ENCODE results near the gene CCDC85B. TPM values are rescaled to one million over a fixed set of nuclear protein-coding genes. Genes with fewer than 3 reads are reported as not detected.
A peak's percentile ranks its signal among the peaks of the same experiment; 100 is the strongest.

The CCDC85B gene
- total and polyA plus RNA-seq, 2 experiments from 2014 or later: 15.1 to 41.6 TPM

GRCh38 chr11:65899356-65900124, 9.1 kb downstream of the CCDC85B start:
- peak overlapping the region; percentile 71 for H3K27ac ChIP-seq
- no peaks in the 10 kb centered on the region for H3K36me3 ChIP-seq (replicated peaks; ENCODE audit: insufficient read depth, low read depth)
- H4K20me1 ChIP-seq (ENCODE audit: insufficient read depth, poor library complexity, severe bottlenecking): no peaks in the 10 kb centered on the region
- peak overlapping the region; percentile 93 for H3K4me2 ChIP-seq
- H3K79me2 ChIP-seq: no peaks in the 10 kb centered on the region
- no peaks in the 10 kb centered on the region for H3K9me3 ChIP-seq (ENCODE audit: low read depth)
- peak overlapping the region; percentile 53 for H3K4me3 ChIP-seq
- 7% methylated on average over 58 of the region's 78 CpGs for WGBS (ENCODE audit: low lambda C conversion rate, missing lambda C conversion rate)
- no peaks in the 10 kb centered on the region for H3K9me2 ChIP-seq (replicated peaks; ENCODE audit: insufficient read depth)
- H2AFZ ChIP-seq: peak overlapping the region; percentile 63
- peaks cover 15% of the 10 kb centered on the region for H3K4me1 ChIP-seq (ENCODE audit: insufficient read depth)
- peaks cover 25% of the 10 kb centered on the region for H3K27me3 ChIP-seq
- TF ChIP-seq EZH2phosphoT487 (IDR thresholded peaks at IDR 0.05; ENCODE audit: low read depth, severe bottlenecking, unreplicated experiment) (no peak), CTCF (IDR thresholded peaks at IDR 0.05; ENCODE audit: poor library complexity) (no peak), EZH2 (IDR thresholded peaks at IDR 0.05; ENCODE audit: borderline replicate concordance) (no peak)
- peak; percentile 84 for DNase-seq (ENCODE audit: low spot score)

- H3K27me3 ChIP-seq: peaks cover 25% of the 10 kb centered on the region
- 3% methylated on average over 61 of the region's 80 CpGs for WGBS (ENCODE audit: low lambda C conversion rate, missing lambda C conversion rate)
- peaks cover 15% of the 10 kb centered on the region for H3K4me1 ChIP-seq (ENCODE audit: insufficient read depth)
- no peaks in the 10 kb centered on the region for H3K36me3 ChIP-seq (replicated peaks; ENCODE audit: insufficient read depth, low read depth)
- H2AFZ ChIP-seq: peak within 1 kb of the TSS; percentile 63
- H3K4me3 ChIP-seq: peak within 1 kb of the TSS; percentile 53
- no peaks in the 10 kb centered on the region for H3K9me2 ChIP-seq (replicated peaks; ENCODE audit: insufficient read depth)
- peak; percentile 95 for DNase-seq (ENCODE audit: low spot score)
- TF ChIP-seq CTCF (IDR thresholded peaks at IDR 0.05; ENCODE audit: poor library complexity): no peak
- TF ChIP-seq EZH2 (IDR thresholded peaks at IDR 0.05; ENCODE audit: borderline replicate concordance): no peak
- TF ChIP-seq EZH2phosphoT487 (IDR thresholded peaks at IDR 0.05; ENCODE audit: low read depth, severe bottlenecking, unreplicated experiment): no peak
- no peaks in the 10 kb centered on the region for H3K9me3 ChIP-seq (ENCODE audit: low read depth)
- H4K20me1 ChIP-seq (ENCODE audit: insufficient read depth, poor library complexity, severe bottlenecking): no peaks in the 10 kb centered on the region
- H3K79me2 ChIP-seq: no peaks in the 10 kb centered on the region
- peak within 1 kb of the TSS; percentile 71 for H3K27ac ChIP-seq
- H3K4me2 ChIP-seq: peak within 1 kb of the TSS; percentile 93
Measured at GRCh38 chr11:65900125-65900898, 9.8 kb downstream of the CCDC85B start, which contains the start of gene FOSL1. Gene FOSL1 (minus strand): TSS chr11:65900388. CDS start chr11:65900339, 49 bp downstream.

DNA sequence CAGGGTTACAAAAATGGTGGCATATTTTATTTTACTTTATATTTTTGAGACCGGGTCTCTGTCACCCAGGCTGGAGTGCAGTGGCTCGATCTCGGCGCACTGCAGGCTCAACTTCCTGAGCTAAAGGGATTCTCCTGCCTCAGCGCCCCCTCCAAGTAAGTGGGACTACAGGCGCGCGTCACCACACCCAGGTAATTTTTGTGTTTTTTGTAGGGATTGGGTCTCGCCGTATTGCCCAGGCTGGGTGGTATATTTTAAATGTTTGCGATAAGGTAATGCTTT, 10.4 kb downstream of the CCDC85B start:
- no peak for TF ChIP-seq EZH2 (IDR thresholded peaks at IDR 0.05; ENCODE audit: borderline replicate concordance)
- no peak for TF ChIP-seq CTCF (IDR thresholded peaks at IDR 0.05; ENCODE audit: poor library complexity)
- TF ChIP-seq EZH2phosphoT487 (IDR thresholded peaks at IDR 0.05; ENCODE audit: low read depth, severe bottlenecking, unreplicated experiment): no peak
- peaks cover 25% of the 10 kb centered on the region for H3K27me3 ChIP-seq
- H3K4me2 ChIP-seq: peak overlapping the region; percentile 93
- peak overlapping the region; percentile 1 for H2AFZ ChIP-seq
- H3K9me3 ChIP-seq (ENCODE audit: low read depth): no peaks in the 10 kb centered on the region
- 75% methylated on average over 11 of the region's 11 CpGs for WGBS (ENCODE audit: low lambda C conversion rate, missing lambda C conversion rate)
- peak overlapping the region; percentile 23 for H3K27ac ChIP-seq
- no peak overlapping the region for H3K4me3 ChIP-seq
- H3K79me2 ChIP-seq: no peaks in the 10 kb centered on the region
- no peaks in the 10 kb centered on the region for H4K20me1 ChIP-seq (ENCODE audit: insufficient read depth, poor library complexity, severe bottlenecking)
- no peaks in the 10 kb centered on the region for H3K9me2 ChIP-seq (replicated peaks; ENCODE audit: insufficient read depth)
- H3K36me3 ChIP-seq (replicated peaks; ENCODE audit: insufficient read depth, low read depth): no peaks in the 10 kb centered on the region
- DNase-seq (ENCODE audit: low spot score): no peak
- peaks cover 15% of the 10 kb centered on the region for H3K4me1 ChIP-seq (ENCODE audit: insufficient read depth)
